ENCODE results near the gene AK9.

DNA sequence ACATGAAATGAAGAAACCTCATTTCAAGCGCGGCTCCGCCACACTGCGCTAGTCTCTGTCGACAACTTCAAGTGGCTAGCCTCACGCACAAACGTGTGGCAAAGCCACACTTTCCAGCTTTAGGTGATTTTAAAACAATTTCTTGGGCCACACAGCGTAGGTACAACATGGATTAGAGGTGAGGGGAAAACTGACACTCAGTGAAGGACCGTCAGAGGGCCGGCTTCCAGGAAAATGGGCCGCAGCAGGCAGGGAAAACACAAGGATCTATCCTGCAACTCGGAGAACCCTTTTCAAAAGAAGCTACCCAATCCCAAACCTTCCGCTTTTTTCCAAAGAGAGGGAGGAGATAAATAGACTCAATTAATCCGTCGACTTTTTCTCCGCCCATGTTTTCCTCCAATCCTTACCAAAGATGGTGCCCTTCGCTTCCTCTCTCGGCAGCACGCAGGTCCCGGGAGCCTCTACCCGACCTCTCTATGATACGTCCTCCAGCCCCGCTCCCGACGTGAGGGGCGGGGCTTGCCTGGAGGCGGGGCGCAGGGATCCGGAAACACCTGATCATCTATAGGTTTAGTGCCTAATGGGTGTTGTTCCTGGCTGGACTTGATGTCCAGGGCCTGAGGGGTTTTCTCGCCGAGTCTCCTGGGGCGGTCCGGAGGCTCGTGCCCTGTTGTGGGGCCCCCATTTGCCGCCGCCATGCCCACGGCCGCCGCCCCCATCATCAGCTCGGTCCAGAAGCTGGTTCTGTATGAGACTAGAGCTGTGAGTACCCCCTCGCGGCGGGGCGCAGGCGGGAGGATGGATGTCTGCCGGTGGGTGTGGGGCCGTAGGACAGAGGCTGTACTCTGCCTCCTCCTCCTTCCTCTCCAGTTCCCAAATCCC, at the start of gene AK9, which contains the start of gene FIG4:
- TF ChIP-seq, protein P1, sequence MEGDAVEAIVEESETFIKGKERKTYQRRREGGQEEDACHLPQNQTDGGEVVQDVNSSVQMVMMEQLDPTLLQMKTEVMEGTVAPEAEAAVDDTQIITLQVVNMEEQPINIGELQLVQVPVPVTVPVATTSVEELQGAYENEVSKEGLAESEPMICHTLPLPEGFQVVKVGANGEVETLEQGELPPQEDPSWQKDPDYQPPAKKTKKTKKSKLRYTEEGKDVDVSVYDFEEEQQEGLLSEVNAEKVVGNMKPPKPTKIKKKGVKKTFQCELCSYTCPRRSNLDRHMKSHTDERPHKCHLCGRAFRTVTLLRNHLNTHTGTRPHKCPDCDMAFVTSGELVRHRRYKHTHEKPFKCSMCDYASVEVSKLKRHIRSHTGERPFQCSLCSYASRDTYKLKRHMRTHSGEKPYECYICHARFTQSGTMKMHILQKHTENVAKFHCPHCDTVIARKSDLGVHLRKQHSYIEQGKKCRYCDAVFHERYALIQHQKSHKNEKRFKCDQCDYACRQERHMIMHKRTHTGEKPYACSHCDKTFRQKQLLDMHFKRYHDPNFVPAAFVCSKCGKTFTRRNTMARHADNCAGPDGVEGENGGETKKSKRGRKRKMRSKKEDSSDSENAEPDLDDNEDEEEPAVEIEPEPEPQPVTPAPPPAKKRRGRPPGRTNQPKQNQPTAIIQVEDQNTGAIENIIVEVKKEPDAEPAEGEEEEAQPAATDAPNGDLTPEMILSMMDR (conservative IDR thresholded peaks at IDR 0.05; ENCODE audit: low read depth, low read length), result peak; percentile 30; the same call in 1 of the 2 replicates
- no peak for TF ChIP-seq EZH2 (IDR thresholded peaks at IDR 0.05; ENCODE audit: low read length, unreplicated experiment)

Measured in PC-3 (cell line).